HepG2 (cell line): ENCODE data around the gene FARSB. TPM values are rescaled to one million over a fixed set of nuclear protein-coding genes. Genes with fewer than 3 reads are reported as not detected.

Source experiments
- DPF2 ChIP-seq: sonication (generic); formaldehyde crosslinking; IDR thresholded peaks from 2 replicates; pipeline ENCODE4 v1.4.0; 2020; ENCODE audit warnings: mild to moderate bottlenecking, low read depth, missing genetic modification reagents, borderline replicate concordance
- KDM5A ChIP-seq: fragments of 200-600 bp; sonication (generic); IDR thresholded peaks from 2 replicates; pipeline ENCODE4 v1.7.0; 2018; ENCODE audit warnings: antibody characterized with exemption, mild to moderate bottlenecking, low read length, borderline replicate concordance
- MXD3 ChIP-seq: IDR thresholded peaks from 2 replicates; pipeline ENCODE4 v1.6.1; 2016; ENCODE audit warnings: mild to moderate bottlenecking, missing biosample characterization, missing genetic modification reagents
- PHF20 ChIP-seq: sonication (generic); formaldehyde crosslinking; IDR thresholded peaks from 2 replicates; pipeline ENCODE4 v1.5.0; 2020; ENCODE audit warnings: mild to moderate bottlenecking, missing genetic modification reagents
- POLR2A ChIP-seq, 2 experiments: IDR thresholded peaks; 2 replicates each; pipeline ENCODE4 v1.6.1; 2011; ENCODE audit warnings: low read depth in 2 of 2, low read length in 2 of 2, mild to moderate bottlenecking in 1 of 2, moderate library complexity in 1 of 2; ENCODE audit not compliant: insufficient read depth in 1 of 2
- RELA ChIP-seq: sonication (generic); formaldehyde crosslinking; IDR thresholded peaks from 2 replicates; pipeline ENCODE4 v1.4.0; 2020; ENCODE audit warnings: missing genetic modification reagents
- RXRB ChIP-seq: IDR thresholded peaks from 2 replicates; pipeline ENCODE4 v1.6.1; 2016; ENCODE audit warnings: borderline replicate concordance, missing genetic modification reagents, missing compliant biosample characterization
- SRSF1 ChIP-seq: fragments of 200-400 bp; formaldehyde crosslinking; optimal IDR thresholded peaks from 2 replicates; pipeline ENCODE3; 2017; ENCODE audit warnings: mild to moderate bottlenecking, low read depth, low read length, moderate library complexity
- STAG1 ChIP-seq: sonication (generic); formaldehyde crosslinking; IDR thresholded peaks from 2 replicates; pipeline ENCODE4 v1.4.0; 2020; ENCODE audit warnings: missing genetic modification reagents
- TBX2 ChIP-seq: sonication (generic); formaldehyde crosslinking; IDR thresholded peaks from 2 replicates; pipeline ENCODE4 v1.5.0; 2020; ENCODE audit warnings: missing genetic modification reagents, mild to moderate bottlenecking, borderline replicate concordance
- U2AF1 ChIP-seq: fragments of 200-400 bp; formaldehyde crosslinking; optimal IDR thresholded peaks from 2 replicates; pipeline ENCODE3; 2017; ENCODE audit warnings: mild to moderate bottlenecking, low read depth, low read length
- ZFP82 ChIP-seq: sonication (generic); formaldehyde crosslinking; IDR thresholded peaks from 2 replicates; pipeline ENCODE4 v1.5.1; 2020; ENCODE audit warnings: mild to moderate bottlenecking, missing genetic modification reagents, borderline replicate concordance
- ZNF556 ChIP-seq: sonication (generic); formaldehyde crosslinking; IDR thresholded peaks from 2 replicates; pipeline ENCODE4 v1.4.0; 2020; ENCODE audit warnings: mild to moderate bottlenecking, missing genetic modification reagents, borderline replicate concordance
- ZNF772 ChIP-seq: sonication (generic); formaldehyde crosslinking; IDR thresholded peaks from 2 replicates; pipeline ENCODE4 v1.5.0; 2020; ENCODE audit warnings: mild to moderate bottlenecking, missing genetic modification reagents
- ZNF781 ChIP-seq: sonication (generic); formaldehyde crosslinking; IDR thresholded peaks from 2 replicates; pipeline ENCODE4 v1.5.1; 2020; ENCODE audit warnings: borderline replicate concordance, mild to moderate bottlenecking, missing genetic modification reagents; ENCODE audit errors: not compliant biosample characterization
- polyA plus RNA-seq, 8 experiments: library from polyadenylated mRNA; depleted of rRNA in 3 of 8; stranded (reverse) in 7 of 8; unstranded in 1 of 8; fragments of >200 nt; fragmentation: Illumina TruSeq in 4 of 8; extraction: Trizol in 4 of 8; gene quantifications; 2 replicates each; pipeline versions ENCODE4 v1.2.1 to v1.2.3, GENCODE V29; 2011 to 2016; ENCODE audit warnings: low read depth in 4 of 8, missing spikeins in 1 of 8, mixed read lengths in 1 of 8; ENCODE audit not compliant: insufficient read depth in 1 of 8
- total RNA-seq, 5 experiments: library from RNA; depleted of rRNA; stranded (reverse); fragments of >200 nt; fragmentation: Illumina TruSeq; extraction: Trizol; gene quantifications; 2 replicates each; pipeline ENCODE4 v1.2.3, GENCODE V29; 2016; ENCODE audit warnings: low read depth in 1 of 5
- TF ChIP-seq, protein P1 (sequence below): sonication (generic); formaldehyde crosslinking; IDR thresholded peaks from 2 replicates; pipeline ENCODE4 v1.5.1; 2020; ENCODE audit warnings: mild to moderate bottlenecking, missing genetic modification reagents
- TF ChIP-seq, protein P2 (sequence below): sonication (generic); formaldehyde crosslinking; IDR thresholded peaks from 2 replicates; pipeline ENCODE4; 2020; ENCODE audit warnings: missing genetic modification reagents, mild to moderate bottlenecking, borderline replicate concordance
- TF ChIP-seq, protein P3 (sequence below): sonication (generic); formaldehyde crosslinking; IDR thresholded peaks from 2 replicates; pipeline ENCODE4 v1.4.0; 2020; ENCODE audit warnings: missing genetic modification reagents, low read depth, mild to moderate bottlenecking, borderline replicate concordance

The FARSB gene
- total and polyA plus RNA-seq, 2 of the 13 experiments (the other 11 are each of a cell fraction or from before 2014, with no cell fraction given), result 23.3 to 45.9 TPM

DNA sequence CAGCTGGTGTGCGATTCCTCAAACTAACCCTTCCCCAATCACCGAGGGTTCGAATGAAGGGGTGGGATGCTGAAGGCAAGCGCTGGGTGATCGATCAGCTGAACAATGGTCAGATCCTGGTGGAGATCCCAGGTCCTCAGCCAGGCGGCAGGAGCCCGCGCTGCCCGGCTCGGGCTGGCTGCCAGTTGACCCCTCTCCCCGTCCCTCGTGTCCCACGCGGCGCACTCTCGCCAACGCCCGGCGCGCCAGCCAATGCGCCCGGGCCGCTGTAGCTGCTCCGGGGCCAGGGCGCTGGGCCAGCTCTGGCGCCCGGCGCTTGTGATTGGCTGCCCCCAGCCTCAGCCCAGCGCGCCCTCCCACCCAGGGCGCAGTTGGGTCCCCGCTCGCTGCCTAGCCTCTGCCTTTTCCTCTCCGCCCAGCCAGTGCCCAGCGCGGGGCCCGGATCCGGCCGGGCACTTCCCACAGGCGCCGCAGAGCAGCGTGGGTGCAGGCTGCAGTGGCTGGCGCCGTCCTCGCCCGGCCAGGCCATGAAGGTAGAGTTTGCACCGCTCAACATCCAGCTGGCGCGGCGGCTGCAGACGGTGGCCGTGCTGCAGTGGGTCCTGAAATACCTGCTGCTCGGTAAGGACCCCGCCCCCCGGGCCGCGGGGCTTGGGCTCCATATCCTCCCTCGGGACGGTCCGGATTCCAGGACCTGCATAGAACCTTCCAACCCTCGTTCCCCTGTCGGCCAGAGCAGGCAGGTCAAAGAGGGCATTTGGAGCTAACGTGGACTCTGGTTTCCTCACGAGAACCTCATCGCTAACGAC lies 15.6 kb upstream of the FARSB start, which contains the start of gene MOGAT1 (continued):
- TF ChIP-seq, protein P1, sequence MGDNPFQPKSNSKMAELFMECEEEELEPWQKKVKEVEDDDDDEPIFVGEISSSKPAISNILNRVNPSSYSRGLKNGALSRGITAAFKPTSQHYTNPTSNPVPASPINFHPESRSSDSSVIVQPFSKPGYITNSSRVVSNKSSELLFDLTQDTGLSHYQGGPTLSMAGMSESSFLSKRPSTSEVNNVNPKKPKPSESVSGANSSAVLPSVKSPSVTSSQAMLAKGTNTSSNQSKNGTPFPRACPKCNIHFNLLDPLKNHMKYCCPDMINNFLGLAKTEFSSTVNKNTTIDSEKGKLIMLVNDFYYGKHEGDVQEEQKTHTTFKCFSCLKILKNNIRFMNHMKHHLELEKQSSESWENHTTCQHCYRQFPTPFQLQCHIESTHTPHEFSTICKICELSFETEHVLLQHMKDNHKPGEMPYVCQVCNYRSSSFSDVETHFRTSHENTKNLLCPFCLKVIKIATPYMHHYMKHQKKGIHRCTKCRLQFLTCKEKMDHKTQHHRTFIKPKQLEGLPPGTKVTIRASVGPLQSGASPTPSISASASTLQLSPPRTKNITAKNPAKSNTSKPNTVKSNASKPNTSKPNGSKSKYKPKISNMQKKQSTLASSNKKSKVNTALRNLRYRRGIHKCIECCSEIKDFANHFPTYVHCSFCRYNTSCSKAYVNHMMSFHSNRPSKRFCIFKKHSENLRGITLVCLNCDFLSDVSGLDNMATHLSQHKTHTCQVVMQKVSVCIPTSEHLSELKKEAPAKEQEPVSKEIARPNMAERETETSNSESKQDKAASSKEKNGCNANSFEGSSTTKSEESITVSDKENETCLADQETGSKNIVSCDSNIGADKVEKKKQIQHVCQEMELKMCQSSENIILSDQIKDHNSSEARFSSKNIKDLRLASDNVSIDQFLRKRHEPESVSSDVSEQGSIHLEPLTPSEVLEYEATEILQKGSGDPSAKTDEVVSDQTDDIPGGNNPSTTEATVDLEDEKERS (CRISPR knock-in tag), result peak; percentile 74; the same call in 1 of the 2 replicates
- TF ChIP-seq ZNF772 (peak; percentile 93), KDM5A (no peak; the same call in 1 of the 2 replicates), RXRB (no peak; the same call in none of the 2 replicates), U2AF1 (no peak), ZNF781 (CRISPR knock-in tag) (peak; percentile 30), MXD3 (peak; percentile 96; the same call in 1 of the 2 replicates), ZNF556 (CRISPR knock-in tag) (peak; percentile 93), STAG1 (no peak; the same call in none of the 2 replicates), SRSF1 (peak; percentile 52), PHF20 (CRISPR knock-in tag) (no peak), POLR2A (IDR thresholded peaks at IDR 0.05; ENCODE audit: insufficient read depth in 1 of 2, low read depth in 2 of 2, low read length in 2 of 2) (peak; percentile 86 to 87), TBX2 (CRISPR knock-in tag) (peak; percentile 92), RELA (CRISPR knock-in tag) (peak; percentile 23; the same call in 1 of the 2 replicates), ZFP82 (CRISPR knock-in tag) (peak; percentile 95; the same call in 1 of the 2 replicates), DPF2 (CRISPR knock-in tag) (0 out of 2 replicates have a peak, but pooled peaks have one; percentile 42)
- TF ChIP-seq, protein P2, sequence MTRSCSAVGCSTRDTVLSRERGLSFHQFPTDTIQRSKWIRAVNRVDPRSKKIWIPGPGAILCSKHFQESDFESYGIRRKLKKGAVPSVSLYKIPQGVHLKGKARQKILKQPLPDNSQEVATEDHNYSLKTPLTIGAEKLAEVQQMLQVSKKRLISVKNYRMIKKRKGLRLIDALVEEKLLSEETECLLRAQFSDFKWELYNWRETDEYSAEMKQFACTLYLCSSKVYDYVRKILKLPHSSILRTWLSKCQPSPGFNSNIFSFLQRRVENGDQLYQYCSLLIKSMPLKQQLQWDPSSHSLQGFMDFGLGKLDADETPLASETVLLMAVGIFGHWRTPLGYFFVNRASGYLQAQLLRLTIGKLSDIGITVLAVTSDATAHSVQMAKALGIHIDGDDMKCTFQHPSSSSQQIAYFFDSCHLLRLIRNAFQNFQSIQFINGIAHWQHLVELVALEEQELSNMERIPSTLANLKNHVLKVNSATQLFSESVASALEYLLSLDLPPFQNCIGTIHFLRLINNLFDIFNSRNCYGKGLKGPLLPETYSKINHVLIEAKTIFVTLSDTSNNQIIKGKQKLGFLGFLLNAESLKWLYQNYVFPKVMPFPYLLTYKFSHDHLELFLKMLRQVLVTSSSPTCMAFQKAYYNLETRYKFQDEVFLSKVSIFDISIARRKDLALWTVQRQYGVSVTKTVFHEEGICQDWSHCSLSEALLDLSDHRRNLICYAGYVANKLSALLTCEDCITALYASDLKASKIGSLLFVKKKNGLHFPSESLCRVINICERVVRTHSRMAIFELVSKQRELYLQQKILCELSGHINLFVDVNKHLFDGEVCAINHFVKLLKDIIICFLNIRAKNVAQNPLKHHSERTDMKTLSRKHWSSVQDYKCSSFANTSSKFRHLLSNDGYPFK (CRISPR knock-in tag), result peak; percentile 71
- TF ChIP-seq, protein P3, sequence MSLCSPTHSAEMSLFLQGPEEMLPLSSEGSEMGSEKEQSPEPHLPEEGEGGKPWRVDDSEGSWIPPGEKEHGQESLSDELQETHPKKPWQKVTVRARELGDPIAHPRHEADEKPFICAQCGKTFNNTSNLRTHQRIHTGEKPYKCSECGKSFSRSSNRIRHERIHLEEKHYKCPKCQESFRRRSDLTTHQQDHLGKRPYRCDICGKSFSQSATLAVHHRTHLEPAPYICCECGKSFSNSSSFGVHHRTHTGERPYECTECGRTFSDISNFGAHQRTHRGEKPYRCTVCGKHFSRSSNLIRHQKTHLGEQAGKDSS, result no peak
